HG03103 (cell line): ENCODE results near the gene PSMD12.
"Not testable (repeated sequence)": the region's sequence is repeated elsewhere in the genome, so short reads cannot be mapped to it uniquely, and the experiment has no call there.

Experiments
- ATAC-seq: cut with Tn5 transposase; IDR thresholded peaks from one replicate; pipeline ENCODE4 v1.9.1; 2021; ENCODE audit warnings: low read depth; ENCODE audit not compliant: unreplicated experiment

PSMD12 gene

DNA sequence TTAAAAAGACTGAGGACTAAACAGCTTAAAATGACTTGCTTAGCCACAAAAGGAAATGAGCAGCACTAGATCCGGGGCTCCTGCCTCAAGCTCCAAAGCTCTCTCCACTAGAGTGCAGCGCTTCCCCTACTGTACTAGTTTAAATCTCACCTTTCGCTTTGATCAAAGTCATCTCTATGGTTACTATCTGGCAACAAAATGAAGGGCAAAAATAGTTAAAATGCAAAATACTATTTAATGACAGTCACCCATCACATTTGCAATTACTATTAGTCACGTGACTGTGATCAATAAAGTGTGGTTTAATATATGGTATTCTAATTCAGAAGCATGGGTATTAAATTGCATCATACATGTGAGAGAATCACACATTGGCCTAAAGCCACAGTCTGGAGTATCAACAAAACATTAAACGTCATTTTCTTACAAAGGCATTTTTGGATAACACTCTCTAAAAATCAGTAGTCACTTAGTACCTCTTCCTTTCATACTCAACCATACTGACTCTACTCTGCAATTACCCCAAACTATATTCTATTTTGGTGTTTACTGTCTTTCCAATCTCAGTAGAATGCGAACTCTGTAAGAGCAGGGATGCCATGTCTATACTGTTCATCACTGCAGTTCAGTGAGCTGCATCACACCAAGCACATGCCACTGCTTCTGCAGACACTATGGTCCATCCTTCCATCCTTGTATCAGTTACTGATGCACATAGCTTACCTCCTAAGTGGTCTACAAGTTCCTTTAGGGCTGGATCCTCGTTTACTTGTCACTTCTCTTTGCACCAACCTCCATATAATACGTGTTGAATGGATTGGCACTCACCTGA lies 6.2 kb downstream of the PSMD12 start:
- no peak for ATAC-seq

DNA sequence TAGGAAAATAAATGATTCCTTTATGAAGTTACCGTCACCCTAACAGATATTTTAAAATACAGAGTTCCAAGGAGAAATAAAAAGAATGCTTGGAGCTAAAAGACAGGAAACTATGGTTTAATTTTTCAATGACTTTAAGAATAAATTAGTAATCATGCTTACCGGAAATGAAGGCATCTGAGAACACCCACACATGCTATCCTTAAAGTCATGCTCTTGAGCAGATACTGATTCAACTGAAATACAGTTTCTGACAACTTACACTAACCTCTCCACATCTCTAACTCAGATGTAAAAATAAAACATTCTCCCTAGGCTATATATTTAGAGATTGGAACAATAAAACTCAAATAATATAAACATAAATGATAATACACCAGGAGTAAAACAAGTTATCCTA lies 7.8 kb downstream of the PSMD12 start:
- no peak for ATAC-seq

DNA sequence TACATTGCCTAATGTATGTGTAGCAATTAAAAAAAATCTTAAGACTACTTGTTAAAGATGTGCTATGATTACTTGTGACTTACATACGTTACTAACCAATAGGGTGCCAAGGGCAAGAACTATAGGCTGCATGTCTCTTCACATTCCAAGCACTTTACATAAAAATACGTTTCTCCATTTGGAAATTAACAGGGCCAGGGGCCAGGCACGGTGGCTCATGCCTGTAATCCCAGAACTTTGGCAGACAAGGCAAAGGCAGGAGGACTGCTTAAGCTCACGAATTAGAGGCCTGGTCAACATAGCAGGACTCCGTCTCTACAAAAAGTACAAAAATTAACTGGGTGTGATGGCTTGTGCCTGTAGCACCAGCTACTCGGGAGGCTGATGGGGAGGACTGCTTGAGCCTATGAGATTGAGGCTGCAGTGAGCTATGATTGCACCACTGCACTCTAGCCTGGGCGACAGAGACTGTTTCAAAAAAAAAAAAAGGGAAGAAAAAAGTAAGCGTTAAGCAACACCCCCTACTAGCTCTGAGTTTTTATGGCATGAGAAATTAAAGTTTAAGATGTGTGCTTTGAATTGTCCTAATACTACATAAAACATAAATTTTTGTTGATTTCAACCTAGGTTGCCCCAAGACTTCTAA lies 12.3 kb downstream of the PSMD12 start:
- ATAC-seq = no peak

DNA sequence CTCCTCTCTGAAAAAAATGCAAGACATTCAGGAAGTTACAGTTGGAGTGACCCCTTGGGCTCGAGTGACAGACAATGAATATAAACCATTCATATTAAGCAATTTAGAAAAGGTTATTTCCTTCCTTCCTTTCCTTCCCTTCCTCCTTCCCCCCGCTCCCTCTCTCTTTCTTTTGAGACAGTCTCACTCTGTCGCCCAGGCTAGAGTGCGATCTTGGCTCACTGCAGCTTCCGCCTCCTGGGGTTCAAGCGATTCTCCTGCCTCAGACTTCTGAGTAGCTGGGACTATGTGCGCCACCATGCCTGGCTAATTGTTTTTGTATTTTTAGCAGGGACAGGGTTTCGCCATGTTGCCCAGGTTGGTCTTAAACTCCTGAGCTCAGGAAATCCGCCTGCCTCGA lies 13.2 kb downstream of the PSMD12 start:
- ATAC-seq = no peak

DNA sequence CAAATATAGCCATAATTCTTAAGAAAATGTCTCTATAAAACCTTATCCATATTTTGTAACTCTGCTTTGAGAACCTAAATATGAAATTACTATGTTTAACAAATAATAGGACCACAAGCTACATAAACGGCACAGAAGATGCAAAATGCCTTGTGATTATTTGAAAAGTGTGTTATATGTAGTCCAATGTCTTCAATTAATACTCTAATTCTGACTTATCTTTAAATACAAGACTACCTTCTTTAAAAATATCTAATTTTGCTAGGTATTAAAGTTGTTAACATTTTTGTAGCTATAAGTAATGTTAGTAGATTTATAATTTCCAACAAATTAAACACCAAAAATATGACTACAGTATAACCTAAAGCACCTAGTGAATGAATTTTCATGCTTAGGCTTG lies 17.0 kb downstream of the PSMD12 start:
- ATAC-seq = no peak

DNA sequence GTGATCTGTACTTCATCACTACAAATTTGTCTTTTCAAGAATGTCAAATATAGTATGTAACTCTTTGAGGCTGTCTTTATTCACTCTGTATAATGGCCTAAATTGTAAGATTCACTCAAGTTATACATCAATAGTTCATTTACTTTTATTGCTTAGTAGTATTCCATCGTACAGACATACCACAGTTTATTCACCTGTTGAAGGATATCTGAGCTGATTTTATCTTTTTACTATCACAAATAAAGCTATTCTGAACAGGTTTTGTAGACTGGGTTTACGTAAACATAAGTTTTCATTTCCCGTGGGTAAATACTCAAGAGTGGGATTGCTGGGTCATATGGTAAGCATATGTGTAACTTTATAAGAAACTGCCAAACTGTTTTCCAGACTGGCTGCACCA lies 18.6 kb downstream of the PSMD12 start:
- no peak for ATAC-seq

DNA sequence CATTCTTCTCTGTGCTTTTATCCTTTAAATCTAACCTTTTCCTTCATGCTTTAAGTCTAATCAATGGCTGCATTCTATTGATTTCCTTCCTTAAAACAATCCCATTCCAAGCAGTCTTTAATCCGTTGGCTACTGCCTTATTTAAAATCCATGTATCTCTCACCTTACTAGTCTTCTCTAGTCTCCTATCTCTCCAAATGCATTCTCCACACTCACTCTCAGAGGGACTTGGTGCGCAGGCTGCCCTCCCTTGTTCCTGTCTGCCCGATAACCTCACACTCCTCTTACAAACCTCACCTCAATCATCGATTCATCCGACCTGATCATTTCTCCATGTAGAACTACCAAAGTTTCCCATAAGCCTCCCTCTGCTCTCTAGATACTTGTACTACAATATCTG lies 23.1 kb downstream of the PSMD12 start:
- no peak for ATAC-seq

DNA sequence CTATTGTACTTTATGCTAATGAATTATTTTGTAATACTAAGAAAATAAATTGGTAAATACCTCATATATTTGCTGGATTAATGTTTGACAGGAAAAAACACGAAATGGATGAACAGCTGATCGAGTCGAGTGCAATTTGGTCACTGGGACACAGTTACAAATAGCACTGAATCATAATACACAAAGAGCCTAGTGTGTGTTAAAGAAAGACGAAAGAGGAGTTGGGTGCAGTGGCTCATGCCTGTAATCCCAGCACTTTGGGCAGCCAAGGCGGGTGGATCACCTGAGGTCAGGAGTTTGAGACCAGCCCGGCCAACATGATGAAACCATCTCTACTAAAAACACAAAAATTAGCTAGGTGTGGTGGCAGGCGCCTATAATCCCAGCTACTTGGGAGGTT lies 28.0 kb downstream of the PSMD12 start:
- ATAC-seq = not testable (repeated sequence)

DNA sequence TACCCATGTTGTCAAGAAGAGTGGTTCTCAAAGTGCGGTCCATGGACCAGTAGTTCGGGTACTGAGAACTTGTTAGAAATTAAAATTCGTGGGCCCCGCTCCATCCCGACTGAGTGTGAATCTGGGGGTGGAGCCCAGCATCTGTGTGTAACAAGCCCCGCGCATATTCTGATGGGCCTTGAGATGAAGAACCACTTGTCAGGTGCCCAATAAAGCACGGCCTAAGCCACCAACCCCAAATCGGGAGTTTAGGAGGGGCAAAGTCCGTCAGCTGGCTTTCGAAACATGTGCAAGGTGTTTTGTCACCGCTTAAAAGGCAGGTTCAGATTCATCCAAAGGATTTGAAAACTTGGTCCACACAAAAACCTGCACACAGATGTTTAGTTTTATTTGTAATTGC lies 29.5 kb downstream of the PSMD12 start:
- no peak for ATAC-seq

DNA sequence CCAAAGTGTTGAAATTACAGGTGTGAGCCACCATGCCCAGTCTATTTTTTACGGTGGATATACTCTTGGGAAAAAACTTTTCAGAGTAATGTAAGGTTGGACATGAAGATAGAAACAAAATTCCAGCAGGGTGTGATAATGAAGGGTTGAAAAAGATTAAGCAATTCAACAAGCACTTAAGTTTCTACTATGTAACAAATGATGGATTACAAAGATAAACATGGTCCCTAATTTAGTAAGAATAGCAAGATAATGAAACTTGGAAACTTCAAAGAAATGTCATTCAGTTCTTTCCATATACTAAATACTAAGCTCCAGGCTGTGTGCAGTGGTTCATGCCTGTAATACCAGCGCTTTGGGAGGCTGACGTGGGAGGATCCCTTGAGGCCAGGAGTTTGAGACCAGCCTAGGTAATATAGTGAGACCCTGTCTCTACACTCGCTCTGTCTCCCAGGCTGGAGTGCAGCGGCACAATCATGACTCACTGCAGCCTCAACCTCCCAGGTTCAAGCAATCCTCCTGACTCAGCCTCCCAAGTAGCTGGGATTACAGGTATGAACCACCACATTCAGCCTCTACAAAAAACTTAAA lies 31.0 kb downstream of the PSMD12 start:
- ATAC-seq = no peak

DNA sequence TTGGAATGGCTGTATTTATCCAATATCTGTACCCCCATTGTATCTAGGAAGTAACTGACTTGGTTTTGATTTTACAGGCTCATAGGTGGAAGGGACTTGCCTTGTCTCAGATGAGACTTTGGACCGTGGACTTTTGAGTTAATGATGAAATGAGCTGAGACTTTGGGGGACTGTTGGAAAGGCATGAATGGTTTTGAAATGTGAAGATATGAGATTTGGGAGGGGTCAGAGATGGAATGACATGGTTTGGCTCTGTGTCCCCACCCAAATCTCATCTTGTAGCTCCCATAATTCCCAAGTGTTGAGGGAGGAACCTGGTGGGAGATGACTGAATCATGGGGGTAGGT lies 34.2 kb downstream of the PSMD12 start:
- ATAC-seq = not testable (repeated sequence)

DNA sequence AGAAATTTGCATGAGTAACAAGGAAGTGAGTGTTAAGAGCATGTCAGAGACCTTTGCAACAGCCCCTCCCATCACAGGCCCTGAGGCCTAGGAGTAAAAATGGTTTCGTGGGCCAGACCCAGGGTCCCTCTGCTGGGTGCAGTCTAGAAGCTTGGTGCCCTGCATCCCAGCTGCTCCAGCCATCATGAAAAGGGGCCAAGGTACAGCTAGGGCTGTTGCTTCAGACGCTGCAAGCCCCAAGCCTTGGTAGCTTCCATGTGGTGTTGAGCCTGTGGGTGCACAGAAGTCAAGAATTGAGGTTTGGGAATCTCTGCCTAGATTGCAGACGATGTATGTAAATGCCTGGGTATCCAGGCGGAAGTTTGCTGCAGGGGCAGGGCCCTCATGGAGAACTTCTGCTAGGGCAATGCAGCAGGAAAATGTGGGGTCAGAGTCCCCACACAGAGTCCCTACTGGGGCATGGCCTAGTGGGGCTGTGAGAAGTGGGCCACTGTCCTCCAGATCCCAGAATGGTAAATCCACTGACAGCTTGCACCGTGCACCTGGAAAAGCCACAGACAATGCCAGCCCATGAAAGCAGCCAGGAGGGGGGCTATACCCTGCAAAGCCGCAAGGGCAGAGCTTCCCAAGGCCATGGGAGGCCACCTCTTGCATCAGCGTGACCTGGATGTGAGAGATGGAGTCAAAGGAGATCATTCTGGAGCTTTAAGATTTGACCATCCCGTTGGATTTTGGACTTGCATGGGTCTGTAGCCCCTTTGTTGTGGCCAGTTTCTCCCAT lies 34.8 kb downstream of the PSMD12 start:
- not testable (repeated sequence) for ATAC-seq

DNA sequence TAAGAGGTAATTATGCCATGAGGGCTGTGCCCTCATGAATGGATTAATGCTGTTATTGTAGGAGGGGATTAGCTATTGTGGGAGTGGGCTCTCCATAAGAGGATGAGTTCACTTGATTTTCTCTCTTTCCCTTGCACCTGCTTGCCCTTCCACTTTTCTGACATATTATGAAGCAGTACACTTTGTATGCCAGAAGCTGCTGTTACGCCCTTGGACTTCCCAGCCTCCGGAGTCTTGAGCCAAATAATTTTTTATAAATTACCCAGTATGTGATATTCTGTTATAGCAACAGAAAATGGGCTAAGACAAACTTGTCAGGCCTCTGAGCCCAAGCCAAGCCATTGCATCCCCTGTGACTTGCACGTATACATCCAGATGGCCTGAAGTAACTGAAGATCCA lies 38.4 kb downstream of the PSMD12 start:
- ATAC-seq = no peak

DNA sequence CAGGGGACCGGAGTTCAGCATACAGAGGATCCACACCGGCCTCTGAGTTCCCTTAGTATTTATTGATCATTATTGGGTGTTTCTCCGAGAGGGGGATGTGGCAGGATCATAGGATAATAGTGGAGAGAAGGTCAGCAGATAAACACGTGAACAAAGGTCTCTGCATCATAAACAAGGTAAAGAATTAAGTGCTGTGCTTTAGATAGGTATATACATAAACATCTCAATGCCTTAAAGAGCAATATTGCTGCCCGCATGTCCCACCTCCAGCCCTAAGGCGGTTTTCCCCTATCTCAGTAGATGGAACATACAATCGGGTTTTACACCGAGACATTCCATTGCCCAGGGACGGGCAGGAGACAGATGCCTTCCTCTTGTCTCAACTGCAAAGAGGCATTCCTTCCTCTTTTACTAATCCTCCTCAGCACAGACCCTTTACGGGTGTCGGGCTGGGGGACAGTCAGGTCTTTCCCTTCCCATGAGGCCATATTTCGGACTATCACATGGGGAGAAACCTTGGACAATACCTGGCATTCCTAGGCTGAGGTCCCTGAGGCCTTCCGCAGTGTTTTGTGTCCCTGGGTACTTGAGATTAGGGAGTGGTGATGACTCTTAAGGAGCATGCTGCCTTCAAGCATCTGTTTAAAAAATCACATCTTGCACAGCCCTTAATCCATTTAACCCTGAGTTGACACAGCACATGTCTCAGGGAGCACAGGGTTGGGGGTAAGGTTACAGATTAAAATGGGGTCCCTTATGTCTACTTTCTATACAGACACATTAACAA lies 39.2 kb downstream of the PSMD12 start:
- not testable (repeated sequence) for ATAC-seq

DNA sequence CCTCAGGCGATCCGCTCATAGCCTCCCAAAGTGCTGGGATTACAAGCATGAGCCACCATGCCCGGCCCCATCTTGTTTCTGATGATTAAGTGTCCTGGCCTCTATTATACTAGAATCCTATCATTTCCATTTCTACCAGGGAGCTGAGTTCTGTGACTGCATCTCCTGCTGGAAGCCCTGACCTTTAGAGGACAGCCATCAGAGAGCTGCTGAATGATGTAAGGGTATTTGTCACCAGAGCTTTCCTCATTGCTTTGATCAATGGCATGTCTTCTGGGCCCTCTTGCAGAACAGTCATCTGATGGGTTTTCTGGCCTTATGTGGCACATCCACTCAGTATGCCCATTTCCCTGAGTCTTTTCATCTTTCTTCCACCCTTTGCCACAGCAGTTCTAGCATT lies 39.9 kb downstream of the PSMD12 start:
- no peak for ATAC-seq

DNA sequence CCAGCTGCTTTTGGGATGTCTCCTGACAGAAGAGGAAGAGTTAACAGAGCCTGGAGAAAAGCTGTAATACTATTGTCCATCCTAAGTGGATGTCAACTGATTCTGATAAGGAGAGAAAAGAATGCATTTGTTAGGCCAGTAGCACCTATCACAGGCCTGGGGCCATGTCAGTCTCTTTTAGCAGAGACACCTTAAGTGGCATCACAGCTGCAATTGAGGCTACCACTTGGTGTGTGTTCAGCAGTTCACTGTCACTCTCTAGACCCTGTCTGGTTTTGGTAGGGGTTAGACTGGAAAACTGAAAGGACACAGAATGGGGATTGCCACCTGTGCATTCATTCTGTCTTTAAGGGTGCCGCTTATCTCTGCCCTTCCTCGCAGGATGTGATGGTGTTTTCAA lies 42.0 kb downstream of the PSMD12 start:
- no peak for ATAC-seq

DNA sequence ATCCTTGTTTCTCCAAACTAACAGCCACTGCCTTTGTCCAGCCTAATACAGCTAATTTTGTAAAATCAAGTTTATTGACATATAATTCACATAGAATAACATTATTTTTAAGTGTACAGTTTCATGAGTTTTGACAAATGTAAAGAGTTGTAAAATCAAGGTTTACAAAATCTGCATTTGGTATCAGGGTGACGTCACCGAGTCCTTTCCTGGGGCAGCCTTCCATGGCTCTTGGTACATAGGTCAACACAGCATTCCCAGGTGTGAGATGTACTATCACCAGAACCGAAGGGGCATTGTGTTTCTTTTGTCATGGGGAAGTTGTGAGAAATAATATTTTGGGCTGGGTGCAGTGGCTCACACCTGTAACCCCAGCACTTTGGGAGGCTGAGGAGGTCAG lies 42.9 kb downstream of the PSMD12 start:
- no peak for ATAC-seq

DNA sequence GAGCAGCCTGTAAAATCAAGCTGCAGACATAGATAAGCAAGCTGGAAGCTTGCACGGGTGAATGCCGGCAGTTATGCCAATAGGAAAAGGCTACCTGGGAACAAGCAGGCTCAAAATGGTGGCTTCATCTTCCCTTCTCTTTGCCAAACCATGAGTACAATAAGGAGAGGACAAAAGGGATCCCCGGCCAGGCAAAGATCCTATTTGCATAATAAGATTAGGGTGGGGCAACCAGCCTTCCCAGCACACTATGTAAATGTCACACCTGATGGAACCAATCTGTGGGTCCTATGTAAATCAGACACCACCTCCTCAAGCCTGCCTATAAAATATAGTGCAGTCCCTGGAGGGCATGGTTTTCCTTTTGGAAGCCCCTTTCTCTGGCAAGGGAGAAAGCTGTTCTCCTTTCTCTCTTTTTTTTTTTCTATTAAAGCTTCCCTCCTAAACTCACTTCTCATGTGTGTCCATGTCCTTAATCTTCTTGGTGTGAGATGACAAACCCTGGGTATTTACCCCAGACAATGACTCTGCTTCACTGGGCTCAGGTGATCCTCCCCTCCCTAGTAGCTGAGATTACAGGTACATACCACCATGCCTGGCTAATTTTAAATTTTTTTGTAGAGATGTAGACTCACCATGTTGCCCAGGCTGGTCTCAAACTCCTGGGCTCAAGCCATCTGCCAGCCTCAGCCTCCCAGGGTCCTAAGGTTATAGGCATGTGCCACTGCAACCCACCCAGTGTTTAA lies 44.2 kb downstream of the PSMD12 start:
- ATAC-seq = no peak

DNA sequence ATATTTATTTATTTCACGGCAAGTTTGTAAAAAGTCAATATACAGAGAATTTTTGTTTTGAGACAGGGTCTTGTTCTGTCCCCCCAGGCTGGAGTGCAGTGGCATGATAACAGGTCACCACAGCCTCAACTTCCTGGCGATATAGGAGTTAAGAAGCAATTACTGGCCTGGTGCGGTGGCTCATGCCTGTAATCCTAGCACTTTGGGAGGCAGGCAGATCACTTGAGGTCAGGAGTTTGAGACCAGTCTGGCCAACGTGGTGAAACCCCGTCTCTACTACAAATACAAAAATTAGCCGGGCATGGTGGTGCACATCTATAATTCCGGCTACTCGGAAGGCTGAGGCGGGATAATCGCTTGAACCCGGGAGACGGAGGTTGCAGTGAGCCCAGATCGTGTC lies 44.9 kb downstream of the PSMD12 start:
- ATAC-seq = not testable (repeated sequence)

DNA sequence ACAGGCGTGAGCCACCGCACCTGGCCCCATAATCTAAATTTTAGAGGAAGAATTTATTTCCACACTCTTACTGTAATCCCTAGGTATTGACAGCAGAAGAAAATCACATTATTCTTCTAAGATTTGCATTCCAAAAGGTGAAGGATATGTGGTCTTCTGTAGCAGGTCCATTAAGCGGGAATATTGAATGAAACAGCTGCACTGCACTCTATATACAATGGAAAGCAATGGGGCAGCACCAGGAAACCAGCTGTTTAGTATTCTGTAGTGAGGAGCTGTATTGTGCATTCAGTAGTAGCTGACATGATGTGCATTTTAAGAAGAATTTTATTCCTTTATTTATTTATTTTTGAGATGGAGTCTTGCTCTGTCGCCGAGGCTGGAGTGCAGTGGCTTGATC lies 49.6 kb downstream of the PSMD12 start:
- ATAC-seq = no peak
